ENCODE data around the gene AK3. TPM values are rescaled to one million over a fixed set of nuclear protein-coding genes. Genes with fewer than 3 reads are reported as not detected.
"Not testable (repeated sequence)": the region's sequence is repeated elsewhere in the genome, so short reads cannot be mapped to it uniquely, and the experiment has no call there.

Gene AK3
- total RNA-seq, 2 experiments from 2014 or later: 43.3 to 108 TPM

GRCh38 chr9:4781408-4781807, 40.4 kb upstream of the AK3 start:
- POLR2A ChIA-PET: interaction anchor here (0.6 kb wide), 2 partner anchors 10 to 116 kb away, joined by 3 read pairs; no protein-coding TSS in a partner anchor
- intact Hi-C loops (cut with micrococcal nuclease; ENCODE audit: unreplicated experiment): no loop called here
- Histone ChIP-seq H3K9me3 (ENCODE audit: low read length) (no peaks in the 10 kb centered on the region), H3K4me3 (ENCODE audit: low read depth, low read length, poor library complexity, severe bottlenecking) (no peak overlapping the region), H2AFZ (ENCODE audit: low read length) (no peak overlapping the region), H4K20me1 (ENCODE audit: insufficient read depth, low read length) (no peaks in the 10 kb centered on the region), H3K36me3 (ENCODE audit: insufficient read depth, low read length) (no peaks in the 10 kb centered on the region), H3K4me1 (ENCODE audit: insufficient read depth, low read length, poor library complexity, severe bottlenecking) (no peaks in the 10 kb centered on the region), H3K79me2 (ENCODE audit: insufficient read depth, low read depth, low read length) (no peaks in the 10 kb centered on the region), H3K4me2 (ENCODE audit: low read length) (no peak overlapping the region), H3K27ac (ENCODE audit: low read depth, low read length, poor library complexity, severe bottlenecking) (no peak overlapping the region), H3K9me2 (ENCODE audit: insufficient read depth, low read length) (no peaks in the 10 kb centered on the region)
- TF ChIP-seq CTCF (conservative IDR thresholded peaks at IDR 0.05; ENCODE audit: low read length) (no peak), EZH2phosphoT487 (IDR thresholded peaks at IDR 0.05; ENCODE audit: borderline replicate concordance, low read depth, low read length) (no peak)
- no TSS peak for BruUV-seq (replicated peaks)
- DNase-seq (ENCODE audit: low spot score): no peak
- CTCF ChIA-PET (ENCODE audit: unreplicated experiment): no interaction called here

GRCh38 chr9:4780651-4781050, 39.6 kb upstream of the AK3 start:
- Histone ChIP-seq H3K9me2 (ENCODE audit: insufficient read depth, low read length) (no peaks in the 10 kb centered on the region), H3K4me3 (ENCODE audit: low read depth, low read length, poor library complexity, severe bottlenecking) (no peak overlapping the region), H3K4me2 (ENCODE audit: low read length) (no peak overlapping the region), H3K4me1 (ENCODE audit: insufficient read depth, low read length, poor library complexity, severe bottlenecking) (no peaks in the 10 kb centered on the region), H4K20me1 (ENCODE audit: insufficient read depth, low read length) (no peaks in the 10 kb centered on the region), H2AFZ (ENCODE audit: low read length) (no peak overlapping the region), H3K36me3 (ENCODE audit: insufficient read depth, low read length) (no peaks in the 10 kb centered on the region), H3K27ac (ENCODE audit: low read depth, low read length, poor library complexity, severe bottlenecking) (no peak overlapping the region), H3K9me3 (ENCODE audit: low read length) (no peaks in the 10 kb centered on the region), H3K79me2 (ENCODE audit: insufficient read depth, low read depth, low read length) (no peaks in the 10 kb centered on the region)
- CTCF ChIA-PET (ENCODE audit: unreplicated experiment): no interaction called here
- intact Hi-C loops (cut with micrococcal nuclease; ENCODE audit: unreplicated experiment): no loop called here
- POLR2A ChIA-PET: interaction anchor here (0.6 kb wide), 1 partner anchor 11 kb away, joined by 3 read pairs; no protein-coding TSS in a partner anchor
- no peak for DNase-seq (ENCODE audit: low spot score)
- no peak for TF ChIP-seq CTCF (conservative IDR thresholded peaks at IDR 0.05; ENCODE audit: low read length)
- TF ChIP-seq EZH2phosphoT487 (IDR thresholded peaks at IDR 0.05; ENCODE audit: borderline replicate concordance, low read depth, low read length): no peak
- no TSS peak for BruUV-seq (replicated peaks)

GRCh38 chr9:4774958-4775357, 34.0 kb upstream of the AK3 start:
- H3K4me1 ChIP-seq (ENCODE audit: insufficient read depth, low read length, poor library complexity, severe bottlenecking); H3K4me3 ChIP-seq (ENCODE audit: low read depth, low read length, poor library complexity, severe bottlenecking); CTCF ChIA-PET (ENCODE audit: unreplicated experiment); H3K79me2 ChIP-seq (ENCODE audit: insufficient read depth, low read depth, low read length); H3K9me2 ChIP-seq (ENCODE audit: insufficient read depth, low read length); H3K9me3 ChIP-seq (ENCODE audit: low read length); H3K4me2 ChIP-seq (ENCODE audit: low read length); BruUV-seq (replicated peaks); H4K20me1 ChIP-seq (ENCODE audit: insufficient read depth, low read length); H2AFZ ChIP-seq (ENCODE audit: low read length); DNase-seq (ENCODE audit: low spot score); intact Hi-C loops (cut with micrococcal nuclease; ENCODE audit: unreplicated experiment); H3K36me3 ChIP-seq (ENCODE audit: insufficient read depth, low read length); H3K27ac ChIP-seq (ENCODE audit: low read depth, low read length, poor library complexity, severe bottlenecking): not testable (repeated sequence)
- POLR2A ChIA-PET: interaction anchor here (1.1 kb wide), 1 partner anchor 35 kb away, joined by 3 read pairs; no protein-coding TSS in a partner anchor
